HepG2 (cell line): ENCODE measurements around the gene DDX24. TPM values are rescaled to one million over a fixed set of nuclear protein-coding genes. Genes with fewer than 3 reads are reported as not detected.

Source experiments
- ATAC-seq: fragments of 200-7000 bp; cut with Tn5 transposase; 3 replicates; pipeline ENCODE4 v1.9.1; 2020; ENCODE audit warnings: mild to moderate bottlenecking, moderate library complexity
- BruUV-seq: library from RNA; stranded (reverse); fragments of 400-500 nt; replicated peaks from 2 replicates; lab custom pipeline; 2021; lab: Mats Ljungman, UMichigan
- CTCF ChIA-PET: fragments of 300-600 bp; formaldehyde crosslinking; extraction: SDS; loops from one replicate; lab custom pipeline; 2021; ENCODE audit warnings: low total read pairs, inconsistent platforms, low intra/inter-chr PET ratio; lab: Yijun Ruan, JAX
- POLR2A ChIA-PET: fragments of 350-600 bp; sonication (Branson Sonifier 250); formaldehyde crosslinking; loops from one replicate; lab custom pipeline; 2020; ENCODE audit warnings: antibody characterized with exemption, inconsistent platforms; lab: Yijun Ruan, JAX
- DNase-seq: peaks from one replicate; pipeline ENCODE4 v3.0.0-alpha.2; 2015; ENCODE audit warnings: low spot score
- FAIRE-seq: peaks from 3 replicates; lab custom pipeline; 2011; peaks lifted over from hg19 to GRCh38; lab: Jason Lieb, UNC
- H2AFZ ChIP-seq: one replicate; pipeline ENCODE4 v1.6.1; 2011; ENCODE audit warnings: low read length, inconsistent platforms
- H3K27ac ChIP-seq: fragments of 300-600 bp; 3 replicates; pipeline ENCODE4 v1.8.0; 2011; ENCODE audit warnings: mixed run types, mild to moderate bottlenecking, mixed read lengths, low read length, inconsistent platforms; ENCODE audit not compliant: insufficient read depth; ENCODE audit errors: extremely low read length
- H3K27me3 ChIP-seq, 2 experiments: fragments of 200-600 bp in 1 of 2; 2 replicates in 1 of 2; 3 replicates in 1 of 2; pipeline versions ENCODE4 v1.6.0 to v1.8.0; 2011; ENCODE audit warnings: low read length in 2 of 2, mild to moderate bottlenecking in 2 of 2, moderate library complexity in 2 of 2, inconsistent platforms in 1 of 2; ENCODE audit not compliant: insufficient read depth in 2 of 2, control insufficient read depth in 1 of 2
- H3K36me3 ChIP-seq, 2 experiments: fragments of 200-600 bp in 1 of 2; replicated peaks in 1 of 2; 2 replicates in 1 of 2; 3 replicates in 1 of 2; pipeline versions ENCODE4 v1.5.1 to v1.8.0; 2011; ENCODE audit warnings: low read length in 2 of 2, inconsistent platforms in 1 of 2; ENCODE audit not compliant: insufficient read depth in 2 of 2, control insufficient read depth in 1 of 2
- H3K4me1 ChIP-seq: 2 replicates; pipeline ENCODE4 v1.5.1; 2012; ENCODE audit warnings: low read length, inconsistent platforms; ENCODE audit not compliant: insufficient read depth
- H3K4me2 ChIP-seq: 2 replicates; pipeline ENCODE4 v1.6.0; 2011; ENCODE audit warnings: low read depth, low read length, inconsistent platforms
- H3K4me3 ChIP-seq, 3 experiments: fragments of 200-600 bp in 1 of 3; sonication (generic), shearing (Covaris generic) in 1 of 3; replicated peaks in 1 of 3; 2 replicates each; pipeline ENCODE4 v1.5.1; 2011 to 2016; ENCODE audit warnings: low read length in 3 of 3, inconsistent platforms in 2 of 3, low read depth in 2 of 3, mild to moderate bottlenecking in 2 of 3, control low read depth in 1 of 3, mixed read lengths in 1 of 3; ENCODE audit not compliant: insufficient read depth in 1 of 3
- H3K79me2 ChIP-seq: one replicate; pipeline ENCODE4 v1.6.1; 2011; ENCODE audit warnings: low read length, inconsistent platforms; ENCODE audit not compliant: insufficient read depth
- H3K9ac ChIP-seq: 2 replicates; pipeline ENCODE4 v1.6.0; 2011; ENCODE audit warnings: mild to moderate bottlenecking, low read depth, low read length, inconsistent platforms; ENCODE audit not compliant: insufficient read depth
- H3K9me3 ChIP-seq: 2 replicates; pipeline ENCODE4 v1.5.1; 2012; ENCODE audit warnings: mild to moderate bottlenecking, low read length
- H4K20me1 ChIP-seq: 2 replicates; pipeline ENCODE4 v1.6.0; 2011; ENCODE audit warnings: inconsistent platforms, mild to moderate bottlenecking, low read length, moderate library complexity; ENCODE audit not compliant: insufficient read depth
- MTA1 ChIP-seq: sonication (generic); formaldehyde crosslinking; IDR thresholded peaks from 2 replicates; pipeline ENCODE4 v1.4.0; 2020; ENCODE audit warnings: missing genetic modification reagents, mild to moderate bottlenecking, borderline replicate concordance
- ZBTB33 ChIP-seq: sonication (generic); formaldehyde crosslinking; IDR thresholded peaks from 2 replicates; pipeline ENCODE4 v1.4.0; 2020; ENCODE audit warnings: missing genetic modification reagents
- ZKSCAN1 ChIP-seq: fragments of 150-350 bp; IDR thresholded peaks from 2 replicates; pipeline ENCODE4 v1.6.1; 2014; ENCODE audit warnings: low read length
- ZNF609 ChIP-seq: sonication (generic); formaldehyde crosslinking; IDR thresholded peaks from 2 replicates; pipeline ENCODE4 v1.4.0; 2020; ENCODE audit warnings: mild to moderate bottlenecking, missing genetic modification reagents, borderline replicate concordance
- ZNF629 ChIP-seq: sonication (generic); formaldehyde crosslinking; conservative IDR thresholded peaks from 2 replicates; pipeline ENCODE4 v1.5.0; 2020; ENCODE audit warnings: missing genetic modification reagents
- ZNF83 ChIP-seq: sonication (generic); formaldehyde crosslinking; IDR thresholded peaks from 2 replicates; pipeline ENCODE4 v1.4.0; 2020; ENCODE audit warnings: missing genetic modification reagents, mild to moderate bottlenecking, borderline replicate concordance
- WGBS: methylation state at CpG from one replicate; pipeline ENCODE4 v1.1.6; 2017; ENCODE audit warnings: low lambda C conversion rate; 5-methylcytosine and 5-hydroxymethylcytosine counted together
- in situ Hi-C: cut with HindIII; loops from 2 replicates; pipeline ENCODE4 v1.10.0; 2017; ENCODE audit warnings: low pct_unique_long_range_greater_than_20kb; ENCODE audit not compliant: extremely low pct_ligation_motif_present
- intact Hi-C: fragments of 100-400 bp; cut with micrococcal nuclease; formaldehyde crosslinking; loops from one replicate; pipeline ENCODE4 v1.10.0; 2022; ENCODE audit not compliant: unreplicated experiment
- polyA plus RNA-seq, 8 experiments: library from polyadenylated mRNA; depleted of rRNA in 3 of 8; stranded (reverse) in 7 of 8; unstranded in 1 of 8; fragments of >200 nt; fragmentation: Illumina TruSeq in 4 of 8; extraction: Trizol in 4 of 8; gene quantifications; 2 replicates each; pipeline versions ENCODE4 v1.2.1 to v1.2.3, GENCODE V29; 2011 to 2016; ENCODE audit warnings: low read depth in 4 of 8, missing spikeins in 1 of 8, mixed read lengths in 1 of 8; ENCODE audit not compliant: insufficient read depth in 1 of 8
- total RNA-seq, 5 experiments: library from RNA; depleted of rRNA; stranded (reverse); fragments of >200 nt; fragmentation: Illumina TruSeq; extraction: Trizol; gene quantifications; 2 replicates each; pipeline ENCODE4 v1.2.3, GENCODE V29; 2016; ENCODE audit warnings: low read depth in 1 of 5

DDX24 gene
- total and polyA plus RNA-seq, 2 of the 13 experiments (the other 11 are each of a cell fraction or from before 2014, with no cell fraction given) = 67.3 to 149 TPM

GRCh38 chr14:93999573-93999972 is 81.4 kb downstream of the DDX24 start:
- Histone ChIP-seq H3K4me1 (peaks cover 72% of the 10 kb centered on the region), H3K36me3 (no peaks in the 10 kb centered on the region), H3K79me2 (no peaks in the 10 kb centered on the region), H3K27ac (no peak overlapping the region), H3K4me3 (no peak overlapping the region), H3K9me3 (no peaks in the 10 kb centered on the region), H2AFZ (no peak overlapping the region), H3K9ac (no peak overlapping the region), H3K4me2 (no peak overlapping the region), H4K20me1 (no peaks in the 10 kb centered on the region), H3K27me3 (peaks cover 0 to 33% of the 10 kb centered on the region in 2 experiments; a peak in 4 of 5 replicates)
- in situ Hi-C loops (no loop called here), intact Hi-C loops (no loop called here)
- ChIA-PET POLR2A (interaction anchor here (0.7 to 1.8 kb wide), 3 partner anchors 40 to 294 kb away, joined by 3 to 5 read pairs (median 3); partner anchors contain the start of gene SERPINA10), CTCF (interaction anchor here (1.5 kb wide), 1 partner anchor 59 kb away, joined by 4 read pairs; no protein-coding TSS in a partner anchor)
- DNase-seq (no peak), FAIRE-seq (no peak), ATAC-seq (no peak)
- 75% methylated on average over 2 of the region's 8 CpGs for WGBS
- TF ChIP-seq ZNF83 (no peak), ZKSCAN1 (peak; percentile 54; the same call in 1 of the 2 replicates), ZNF609 (no peak), ZNF629 (peak; percentile 91), MTA1 (no peak), ZBTB33 (CRISPR knock-in tag) (peak; percentile 76)
- no TSS peak for BruUV-seq
